ENCODE measurements around the gene UGGT2.

DNA sequence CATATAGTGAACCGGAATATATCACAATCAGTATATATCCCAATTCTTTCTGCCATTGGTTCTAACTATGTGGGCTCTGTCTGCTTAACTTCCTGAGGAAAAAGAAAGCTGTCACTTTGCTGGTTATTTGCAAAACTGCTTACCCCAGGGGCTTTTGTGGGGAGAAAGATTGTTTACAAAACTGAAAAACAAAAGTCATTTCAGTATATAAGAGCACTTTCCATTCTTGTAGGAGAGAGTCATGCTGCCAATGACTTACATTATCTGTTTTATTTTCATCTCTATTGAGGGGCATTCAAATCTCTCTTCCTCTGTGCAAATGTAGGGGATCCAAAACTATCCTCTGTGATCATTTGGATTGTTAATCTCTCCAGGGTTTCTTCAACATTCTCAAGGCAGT lies 33.5 kb upstream of the UGGT2 start:
- TF ChIP-seq CTCF (IDR thresholded peaks at IDR 0.05; ENCODE audit: low read depth, low read length): no peak
- no peak for TF ChIP-seq EZH2phosphoT487 (IDR thresholded peaks at IDR 0.05; ENCODE audit: low read depth)
